HG03025 (cell line): ENCODE data around the gene TCF19.
"Not testable (repeated sequence)": the region's sequence is repeated elsewhere in the genome, so short reads cannot be mapped to it uniquely, and the experiment has no call there.

Experiments
- ATAC-seq: cut with Tn5 transposase; IDR thresholded peaks from one replicate; pipeline ENCODE4 v1.9.1; 2021; ENCODE audit warnings: mild to moderate bottlenecking, moderate library complexity; ENCODE audit not compliant: unreplicated experiment, low FRiP score

The TCF19 gene

DNA sequence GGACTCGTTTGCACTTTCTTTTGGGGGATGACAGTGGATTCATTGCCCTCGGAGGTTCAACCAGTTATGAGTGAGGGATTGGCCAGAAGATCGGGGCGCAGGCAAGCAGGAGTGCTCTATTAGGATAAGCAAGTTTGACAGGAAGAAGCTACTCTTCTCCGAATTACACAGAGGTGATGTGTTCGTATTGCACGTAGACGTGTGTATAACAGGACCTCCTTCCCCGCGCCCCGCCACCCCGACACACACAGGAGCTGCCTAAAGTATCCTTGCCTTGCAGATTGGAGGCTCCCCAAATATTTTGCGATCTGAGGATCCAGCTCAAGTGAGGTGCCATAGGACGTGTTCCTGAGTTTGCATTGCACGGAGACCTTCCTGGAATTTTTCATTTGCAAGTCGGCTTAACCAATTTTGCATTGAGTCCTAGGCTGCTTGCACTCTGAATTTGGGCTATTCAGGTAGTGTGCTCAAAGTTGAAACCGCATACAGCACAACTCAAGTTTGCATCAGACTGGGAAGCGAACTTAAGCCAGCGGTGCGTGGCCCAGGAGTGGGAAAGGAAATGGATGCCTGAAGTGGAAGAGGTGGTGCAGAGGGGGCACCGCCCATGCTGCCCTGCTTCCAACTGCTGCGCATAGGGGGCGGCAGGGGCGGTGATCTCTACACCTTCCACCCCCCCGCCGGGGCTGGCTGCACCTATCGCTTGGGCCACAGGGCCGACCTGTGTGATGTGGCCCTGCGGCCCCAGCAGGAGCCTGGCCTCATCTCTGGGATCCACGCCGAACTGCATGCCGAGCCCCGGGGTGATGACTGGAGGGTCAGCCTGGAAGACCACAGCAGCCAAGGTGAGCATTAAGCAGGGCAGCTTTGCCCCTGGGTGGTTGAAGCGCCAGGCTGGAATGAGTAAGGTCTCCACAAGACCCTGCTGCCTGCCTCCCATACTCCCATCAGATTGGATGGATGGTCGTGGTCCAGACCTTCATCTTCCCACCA is 770 bp downstream of the TCF19 start:
- ATAC-seq, result no peak

GRCh38 chr6:31161216-31162126 is 3.1 kb downstream of the TCF19 start:
- no peak for ATAC-seq

DNA sequence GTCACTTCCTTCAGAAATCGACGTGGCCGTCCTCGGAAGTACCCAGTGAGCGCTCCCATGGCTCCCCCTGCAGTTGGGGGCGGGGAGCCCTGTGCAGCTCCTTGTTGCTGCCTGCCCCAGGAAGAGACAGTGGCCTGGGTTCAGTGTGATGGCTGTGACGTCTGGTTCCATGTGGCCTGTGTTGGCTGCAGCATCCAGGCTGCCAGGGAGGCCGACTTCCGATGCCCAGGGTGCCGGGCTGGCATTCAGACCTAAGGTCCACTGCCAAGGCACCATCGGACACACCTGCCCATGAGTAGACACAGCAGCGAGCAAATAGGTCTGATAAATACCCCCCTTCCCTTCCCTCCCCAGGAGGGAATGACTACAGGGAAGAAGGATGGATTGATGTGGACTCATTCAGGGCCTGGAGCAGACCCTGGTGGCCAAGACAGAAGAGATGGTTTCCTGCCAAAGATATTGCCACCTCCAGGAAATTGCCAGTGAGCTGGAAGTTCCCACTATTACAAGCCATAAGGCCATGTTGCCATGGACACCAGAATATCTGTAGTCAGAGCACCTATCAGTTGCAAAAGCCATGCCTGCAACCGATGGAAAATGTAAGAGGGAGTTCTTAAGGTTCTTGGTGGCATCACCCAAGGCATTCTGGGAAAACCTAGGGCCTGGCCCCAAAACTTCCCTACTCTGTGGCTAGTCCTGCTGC is 4.2 kb downstream of the TCF19 start:
- no peak for ATAC-seq

- no peak for ATAC-seq
These were observed 5.5 kb downstream of the TCF19 start for GRCh38 chr6:31163922-31164321.

DNA sequence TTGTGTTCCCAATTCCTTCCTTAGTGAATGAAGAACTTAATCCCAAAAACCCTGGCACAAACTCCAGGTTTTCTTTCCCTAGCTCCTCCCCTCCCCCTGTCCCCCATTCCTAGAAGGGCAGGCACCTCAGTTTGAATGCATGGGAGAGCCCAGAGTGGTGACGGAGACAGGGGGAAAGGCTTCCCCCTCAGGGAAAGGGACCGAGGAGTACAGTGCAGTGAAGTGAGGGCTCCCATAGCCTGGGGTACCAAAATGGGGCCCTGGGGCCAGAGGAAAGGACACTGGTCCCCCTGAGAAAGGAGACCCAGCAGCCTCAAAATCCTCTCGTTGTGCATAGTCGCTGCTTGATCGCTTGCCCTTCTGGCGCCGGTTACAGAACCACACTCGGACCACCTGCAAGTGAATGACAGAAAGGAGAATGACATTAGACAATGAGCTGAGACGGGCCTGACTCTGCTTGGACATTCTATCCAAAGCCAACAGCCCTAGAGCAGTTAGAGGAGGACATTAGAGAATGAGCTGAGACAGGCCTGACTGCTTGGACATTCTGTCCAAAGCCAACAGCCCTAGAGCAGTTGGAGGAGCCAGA is 6.2 kb downstream of the TCF19 start:
- ATAC-seq, result not testable (repeated sequence)

DNA sequence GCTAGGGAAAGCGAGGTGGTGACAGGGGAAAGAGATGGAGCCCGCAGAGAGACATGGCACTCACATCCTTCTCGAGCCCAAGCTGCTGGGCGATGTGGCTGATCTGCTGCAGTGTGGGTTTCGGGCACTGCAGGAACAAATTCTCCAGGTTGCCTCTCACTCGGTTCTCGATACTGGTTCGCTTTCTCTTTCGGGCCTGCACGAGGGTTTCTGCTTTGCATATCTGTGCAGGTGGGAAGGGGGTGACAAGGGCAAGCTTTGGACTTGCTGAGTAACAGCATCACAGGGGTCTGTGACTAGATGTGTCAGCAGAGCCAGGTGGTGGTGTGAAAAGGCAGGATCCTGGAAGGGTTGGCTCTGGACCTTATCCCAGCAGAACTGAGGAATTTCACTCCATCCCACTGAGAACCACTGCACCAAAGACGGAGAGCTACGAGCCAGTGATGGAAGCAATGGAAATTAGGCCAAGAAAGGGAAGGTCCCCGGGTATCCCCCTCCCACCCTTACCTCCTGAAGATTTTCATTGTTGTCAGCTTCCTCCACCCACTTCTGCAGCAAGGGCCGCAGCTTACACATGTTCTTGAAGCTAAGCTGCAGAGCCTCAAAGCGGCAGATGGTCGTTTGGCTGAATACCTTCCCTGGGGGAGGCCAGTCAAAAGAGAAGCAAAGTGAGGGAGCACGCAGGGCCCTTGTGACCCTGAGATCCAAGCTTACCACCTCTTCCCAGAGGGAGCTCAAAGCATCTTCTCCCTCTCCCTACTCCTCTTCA is 6.9 kb downstream of the TCF19 start:
- peak; percentile 65 for ATAC-seq

- ATAC-seq, result no peak
These were observed 7.6 kb downstream of the TCF19 start for GRCh38 chr6:31165986-31166385.

DNA sequence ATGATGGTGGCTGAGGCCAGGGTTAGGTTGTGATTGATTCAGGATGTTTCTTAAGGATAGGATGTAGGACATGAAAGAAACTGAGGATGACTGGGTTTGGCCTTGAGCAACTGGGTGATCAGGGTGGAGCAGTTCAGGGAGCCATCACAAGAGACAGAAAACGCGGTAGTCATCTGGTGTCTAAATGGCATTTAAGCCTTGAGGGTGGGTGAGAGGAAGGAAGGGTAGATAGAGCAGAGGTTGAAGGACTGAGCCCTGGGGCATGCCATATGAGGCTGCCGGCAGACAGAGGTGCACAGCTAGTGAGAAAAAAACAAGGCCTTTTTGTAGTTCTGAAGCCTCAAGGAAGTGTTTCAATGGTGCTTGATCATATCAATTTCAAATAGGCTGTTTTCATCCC is 10.2 kb downstream of the TCF19 start:
- ATAC-seq, result no peak

- ATAC-seq, result no peak
These were observed 10.9 kb downstream of the TCF19 start for GRCh38 chr6:31169123-31169857.

- not testable (repeated sequence) for ATAC-seq
These were observed 11.6 kb downstream of the TCF19 start for GRCh38 chr6:31169858-31170599.

DNA sequence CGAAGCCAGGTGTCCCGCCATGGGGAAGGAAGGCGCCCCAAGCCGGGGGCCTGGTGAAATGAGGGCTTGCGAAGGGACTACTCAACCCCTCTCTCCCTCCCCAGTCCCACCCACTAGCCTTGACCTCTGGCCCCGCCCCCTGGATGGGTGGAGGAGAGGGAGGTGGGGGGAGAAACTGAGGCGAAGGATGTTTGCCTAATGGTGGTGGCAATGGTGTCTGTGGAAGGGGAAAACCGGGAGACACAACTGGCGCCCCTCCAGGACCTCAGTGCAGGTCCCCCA is 12.2 kb downstream of the TCF19 start, which contains the start of gene POU5F1:
TSS of gene POU5F1 (minus strand) at position 83 of the 282 bp plus-strand sequence. CDS start at position 21, 62 bp downstream.
- ATAC-seq, result no peak

- no peak for ATAC-seq
These were observed 12.7 kb downstream of the TCF19 start for GRCh38 chr6:31170987-31171671.

- ATAC-seq, result no peak
These were observed 13.8 kb downstream of the TCF19 start for GRCh38 chr6:31171931-31172905.

DNA sequence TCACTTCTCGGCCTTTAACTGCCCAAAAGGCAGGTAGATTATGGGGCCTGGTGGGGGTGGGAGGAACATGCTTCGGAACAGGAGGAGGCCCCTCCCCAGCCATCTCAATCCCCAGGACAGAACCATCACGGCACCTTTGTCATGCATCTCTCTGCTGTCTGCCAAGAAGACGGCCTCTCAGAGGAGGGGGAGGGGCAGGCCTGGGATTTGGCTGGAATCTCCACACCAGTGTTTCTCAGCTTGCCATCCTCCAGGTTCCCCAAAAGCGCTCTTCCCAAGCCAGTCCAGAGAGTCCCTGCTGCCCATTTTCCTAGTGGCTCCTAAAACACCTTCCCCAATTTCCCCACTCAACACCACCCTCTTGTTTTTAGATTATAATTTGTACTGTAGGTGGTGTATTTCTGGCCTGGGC is 14.6 kb downstream of the TCF19 start:
- no peak for ATAC-seq

DNA sequence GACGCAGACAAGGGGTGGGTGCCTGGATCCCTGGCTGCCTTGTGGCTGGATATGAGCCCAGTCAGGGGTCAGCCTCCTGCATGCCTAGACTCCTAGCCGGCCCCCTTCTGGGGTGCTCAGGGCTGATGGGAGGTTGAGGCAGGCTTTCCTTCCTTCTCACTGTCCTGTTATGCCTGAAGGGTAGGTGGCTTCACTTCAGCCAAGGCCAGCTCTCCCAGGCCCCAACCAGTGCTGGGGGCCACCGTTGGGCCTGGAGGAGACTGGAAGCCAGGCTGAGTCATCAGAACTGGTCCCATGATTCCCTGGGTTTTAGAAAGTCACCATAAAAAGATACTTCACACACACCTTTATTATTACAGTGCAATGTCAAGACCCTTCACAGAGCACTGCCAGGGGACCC is 15.0 kb downstream of the TCF19 start:
- ATAC-seq, result no peak

GRCh38 chr6:31174378-31174777 is 16.0 kb downstream of the TCF19 start:
- no peak for ATAC-seq
